Left lung (tissue), 10 donors: Measurements from ENCODE around the gene ZPBP. TPM values are rescaled to one million over a fixed set of nuclear protein-coding genes. Genes with fewer than 3 reads are reported as not detected.

ENCODE experiments used
- ATAC-seq: fragments of 200-7000 bp; cut with Tn5 transposase; one replicate; pipeline ENCODE4 v1.9.1; 2020; ENCODE audit warnings: moderate library complexity
- DNase-seq, 4 donors: peaks; one replicate each; pipeline ENCODE4 v3.0.0-alpha.2; 2013 to 2020
- H3K27ac ChIP-seq, 2 donors: fragments of 200-600 bp; sonication (generic) in 1 of 2; one replicate each; pipeline versions ENCODE4 v1.5.0 to v1.8.0; 2020 to 2021
- H3K27me3 ChIP-seq, 2 donors: fragments of 200-600 bp; sonication (generic) in 1 of 2; one replicate each; pipeline versions ENCODE4 v1.5.0 to v1.8.0; 2020 to 2021
- H3K36me3 ChIP-seq, 2 donors: fragments of 200-600 bp; sonication (generic) in 1 of 2; one replicate each; pipeline versions ENCODE4 v1.5.0 to v1.8.0; 2020 to 2021
- H3K4me1 ChIP-seq, 2 donors: fragments of 200-600 bp; one replicate each; pipeline ENCODE4 v1.8.0; 2021
- H3K4me3 ChIP-seq, 2 donors: fragments of 200-600 bp; sonication (generic) in 1 of 2; one replicate each; pipeline versions ENCODE4 v1.5.0 to v1.8.0; 2020 to 2021; ENCODE audit warnings: mild to moderate bottlenecking in 1 of 2
- H3K9me3 ChIP-seq, 2 donors: fragments of 200-600 bp; sonication (generic) in 1 of 2; one replicate each; pipeline versions ENCODE4 v1.5.0 to v1.8.0; 2020 to 2021
- intact Hi-C, 2 donors: fragments of 100-400 bp; cut with DNase I; formaldehyde crosslinking; loops; one replicate each; pipeline versions ENCODE4 v1.11.2 to v1.14.2; 2022
- polyA plus RNA-seq, 6 donors: library from polyadenylated mRNA; unstranded; fragments of 120-200 nt; gene quantifications; one replicate each; pipeline ENCODE4 v1.2.1, GENCODE V29; 2013; ENCODE audit not compliant: insufficient read length in 6 of 6
- total RNA-seq, 2 donors: library from RNA; stranded (reverse); fragmentation: NEBNext Ultra II Directional; extraction: Animal tissue kit (Norgen Biotek cat#: 25700); gene quantifications; one replicate each; pipeline ENCODE4 v1.2.1, GENCODE V29; 2021
- TF ChIP-seq, protein P1 (sequence below), 2 donors: fragments of 200-600 bp; sonication (generic) in 1 of 2; IDR thresholded peaks; one replicate each; pipeline versions ENCODE4 v1.5.0 to v1.8.0; 2021; ENCODE audit warnings: antibody characterized with exemption in 2 of 2
- donor health status: DM: no; HTN: yes; CAD: no.
- donor health status: DM: no; HTN: no; CAD: no.

Gene ZPBP
- total and polyA plus RNA-seq, 8 donors: 0.21 to 0.73 (median 0.32) TPM; not detected in 4

DNA sequence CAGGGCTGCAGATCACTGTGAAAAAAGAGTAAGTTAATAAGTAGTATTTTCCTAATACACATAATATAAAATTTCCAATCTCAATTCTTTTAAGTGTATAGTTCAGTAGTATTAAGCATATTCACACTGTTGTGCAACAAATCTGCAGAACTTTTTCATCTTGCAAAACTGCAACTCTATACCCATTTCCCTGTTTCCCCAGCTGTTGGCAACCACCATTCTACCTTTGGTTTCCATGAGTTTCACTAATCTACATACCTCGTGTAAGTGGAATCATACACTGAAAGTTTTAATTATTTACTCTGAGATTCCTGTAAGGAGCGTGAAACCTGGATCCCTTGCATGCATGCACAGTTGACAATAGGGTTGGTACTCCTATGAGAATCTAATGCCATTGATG lies 155.4 kb downstream of the ZPBP start:
- TF ChIP-seq, protein P1, sequence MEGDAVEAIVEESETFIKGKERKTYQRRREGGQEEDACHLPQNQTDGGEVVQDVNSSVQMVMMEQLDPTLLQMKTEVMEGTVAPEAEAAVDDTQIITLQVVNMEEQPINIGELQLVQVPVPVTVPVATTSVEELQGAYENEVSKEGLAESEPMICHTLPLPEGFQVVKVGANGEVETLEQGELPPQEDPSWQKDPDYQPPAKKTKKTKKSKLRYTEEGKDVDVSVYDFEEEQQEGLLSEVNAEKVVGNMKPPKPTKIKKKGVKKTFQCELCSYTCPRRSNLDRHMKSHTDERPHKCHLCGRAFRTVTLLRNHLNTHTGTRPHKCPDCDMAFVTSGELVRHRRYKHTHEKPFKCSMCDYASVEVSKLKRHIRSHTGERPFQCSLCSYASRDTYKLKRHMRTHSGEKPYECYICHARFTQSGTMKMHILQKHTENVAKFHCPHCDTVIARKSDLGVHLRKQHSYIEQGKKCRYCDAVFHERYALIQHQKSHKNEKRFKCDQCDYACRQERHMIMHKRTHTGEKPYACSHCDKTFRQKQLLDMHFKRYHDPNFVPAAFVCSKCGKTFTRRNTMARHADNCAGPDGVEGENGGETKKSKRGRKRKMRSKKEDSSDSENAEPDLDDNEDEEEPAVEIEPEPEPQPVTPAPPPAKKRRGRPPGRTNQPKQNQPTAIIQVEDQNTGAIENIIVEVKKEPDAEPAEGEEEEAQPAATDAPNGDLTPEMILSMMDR (IDR thresholded peaks at IDR 0.05): no peak
- H3K36me3 ChIP-seq: no peaks in the 10 kb centered on the region
- no peak overlapping the region for H3K27ac ChIP-seq
- peaks cover 0 to 7% of the 10 kb centered on the region in 2 donors for H3K9me3 ChIP-seq
- H3K27me3 ChIP-seq: no peaks in the 10 kb centered on the region
- H3K4me1 ChIP-seq: no peaks in the 10 kb centered on the region
- no peak overlapping the region for H3K4me3 ChIP-seq
- ATAC-seq: no peak
- no peak for DNase-seq
- intact Hi-C loops: no loop called here

DNA sequence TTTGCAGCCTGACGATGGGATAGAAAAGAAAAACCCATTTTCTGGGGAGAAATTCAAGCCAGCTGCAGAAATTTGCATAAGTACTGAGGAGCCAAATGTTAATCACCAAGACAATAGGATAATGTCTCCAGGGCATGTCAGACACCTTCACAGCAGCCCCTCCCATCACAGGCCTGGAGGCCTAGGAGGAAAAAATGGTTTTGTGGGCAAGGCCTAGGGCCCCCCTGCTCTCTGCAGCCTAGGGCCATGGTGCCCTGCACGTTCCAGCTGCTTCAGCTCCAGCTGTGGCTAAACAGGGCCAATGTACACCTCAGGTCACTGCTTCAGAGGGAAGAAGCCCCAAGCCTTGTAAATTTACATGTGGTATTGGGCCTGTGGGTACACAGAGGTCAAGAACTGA lies 161.4 kb downstream of the ZPBP start:
- intact Hi-C loops: no loop called here
- Histone ChIP-seq H3K4me1 (no peaks in the 10 kb centered on the region), H3K27me3 (no peaks in the 10 kb centered on the region), H3K9me3 (peaks cover 0 to 24% of the 10 kb centered on the region in 2 donors), H3K36me3 (no peaks in the 10 kb centered on the region), H3K4me3 (no peak overlapping the region), H3K27ac (no peak overlapping the region)
- no peak for DNase-seq
- ATAC-seq: no peak
- TF ChIP-seq, protein P1 (IDR thresholded peaks at IDR 0.05): no peak

DNA sequence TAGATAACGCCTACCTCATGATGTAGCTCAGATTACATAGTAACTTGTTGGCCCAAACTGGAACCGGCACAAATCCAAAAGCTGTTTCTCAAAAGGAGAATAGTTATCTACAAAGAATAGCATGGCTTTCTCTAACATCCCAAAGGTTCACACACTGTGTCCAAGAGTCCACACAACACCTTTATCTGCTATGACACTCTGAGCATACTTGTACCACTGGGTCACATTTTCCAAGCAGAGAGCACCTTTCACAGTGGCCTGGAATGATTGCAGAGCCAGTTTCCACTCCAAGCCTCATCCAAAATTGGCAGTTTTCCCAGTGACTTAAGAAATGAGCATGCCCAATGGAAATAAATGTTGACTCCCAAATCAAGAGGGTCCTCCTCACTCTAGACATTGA lies 164.3 kb downstream of the ZPBP start:
- Histone ChIP-seq H3K27ac (no peak overlapping the region), H3K9me3 (peaks cover 0 to 24% of the 10 kb centered on the region in 2 donors), H3K27me3 (no peaks in the 10 kb centered on the region), H3K4me3 (no peak overlapping the region), H3K4me1 (no peaks in the 10 kb centered on the region), H3K36me3 (no peaks in the 10 kb centered on the region)
- DNase-seq: no peak
- TF ChIP-seq, protein P1 (IDR thresholded peaks at IDR 0.05): no peak
- intact Hi-C loops: no loop called here
- no peak for ATAC-seq

DNA sequence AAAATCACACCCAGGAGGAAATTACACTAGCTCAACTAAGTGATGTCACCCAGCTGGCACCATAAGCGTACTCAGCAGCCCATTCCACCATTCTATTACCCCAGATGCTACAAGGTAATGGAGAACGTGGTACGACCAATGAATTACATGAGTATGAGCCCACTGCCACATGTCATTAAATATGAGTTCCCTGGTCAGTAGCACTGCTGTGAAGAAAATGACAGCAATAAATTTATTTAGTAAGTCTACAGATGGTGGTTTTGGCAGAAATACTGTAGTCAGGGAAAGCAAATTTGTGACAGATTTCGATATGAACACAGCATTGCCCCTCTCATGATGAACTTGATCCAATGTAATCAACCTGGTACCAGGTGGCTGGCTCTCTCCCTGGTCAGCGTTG lies 165.4 kb downstream of the ZPBP start:
- DNase-seq (no peak), ATAC-seq (no peak)
- Histone ChIP-seq H3K36me3 (no peaks in the 10 kb centered on the region), H3K4me3 (no peak overlapping the region), H3K27ac (no peak overlapping the region), H3K9me3 (peaks cover 0 to 18% of the 10 kb centered on the region in 2 donors), H3K4me1 (no peaks in the 10 kb centered on the region), H3K27me3 (no peaks in the 10 kb centered on the region)
- TF ChIP-seq, protein P1 (IDR thresholded peaks at IDR 0.05): no peak
- intact Hi-C loops: no loop called here

DNA sequence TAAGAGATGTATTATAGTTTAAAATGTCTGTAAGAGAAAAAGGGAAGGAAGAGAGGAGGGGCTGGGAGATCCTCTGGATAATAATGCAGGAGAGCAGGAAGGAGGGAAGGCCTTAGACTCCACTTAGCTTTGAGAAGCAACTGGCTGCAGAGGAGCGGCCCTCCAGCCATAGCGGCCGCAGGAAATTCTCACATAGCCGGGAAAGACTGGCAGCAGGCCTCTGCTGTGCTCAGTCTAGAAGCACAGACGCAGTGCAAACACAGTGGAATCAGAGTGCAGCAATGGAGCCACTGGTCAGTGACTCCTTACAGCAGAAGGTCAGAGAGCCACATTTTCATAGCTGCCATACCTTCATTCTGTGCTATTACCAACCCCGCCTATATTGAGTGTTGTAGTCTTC lies 166.3 kb downstream of the ZPBP start:
- TF ChIP-seq, protein P1 (IDR thresholded peaks at IDR 0.05): no peak
- H3K4me1 ChIP-seq: no peaks in the 10 kb centered on the region
- DNase-seq: no peak

More for the DNA sequence above, 166.3 kb downstream of the ZPBP start:
- Histone ChIP-seq H3K36me3 (no peaks in the 10 kb centered on the region), H3K4me3 (no peak overlapping the region), H3K27ac (no peak overlapping the region), H3K27me3 (no peaks in the 10 kb centered on the region), H3K9me3 (peaks cover 0 to 9% of the 10 kb centered on the region in 2 donors)
- no peak for ATAC-seq
- intact Hi-C loops: no loop called here
